ENCODE measurements around the gene MBTPS1.

DNA sequence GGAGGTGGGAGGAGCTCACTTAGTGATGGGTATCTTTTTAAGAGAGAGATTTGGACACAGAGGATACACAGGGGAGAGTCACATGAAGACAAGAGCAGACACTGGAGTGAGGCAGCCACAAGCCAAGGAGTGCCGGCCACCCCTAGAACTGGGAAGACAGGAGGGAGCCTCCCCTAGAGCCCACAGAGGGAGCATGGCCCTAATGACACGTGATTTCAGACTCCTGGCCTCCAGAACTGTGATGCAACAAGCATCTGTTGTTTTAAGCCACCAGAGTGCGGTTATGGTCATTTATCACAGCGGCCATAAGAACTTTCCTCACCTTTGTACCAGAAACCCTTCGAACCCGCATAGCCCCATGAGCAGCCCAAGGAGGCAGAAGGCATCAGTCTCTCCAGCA, 107.5 kb downstream of the MBTPS1 start:
- TF ChIP-seq, protein P1, sequence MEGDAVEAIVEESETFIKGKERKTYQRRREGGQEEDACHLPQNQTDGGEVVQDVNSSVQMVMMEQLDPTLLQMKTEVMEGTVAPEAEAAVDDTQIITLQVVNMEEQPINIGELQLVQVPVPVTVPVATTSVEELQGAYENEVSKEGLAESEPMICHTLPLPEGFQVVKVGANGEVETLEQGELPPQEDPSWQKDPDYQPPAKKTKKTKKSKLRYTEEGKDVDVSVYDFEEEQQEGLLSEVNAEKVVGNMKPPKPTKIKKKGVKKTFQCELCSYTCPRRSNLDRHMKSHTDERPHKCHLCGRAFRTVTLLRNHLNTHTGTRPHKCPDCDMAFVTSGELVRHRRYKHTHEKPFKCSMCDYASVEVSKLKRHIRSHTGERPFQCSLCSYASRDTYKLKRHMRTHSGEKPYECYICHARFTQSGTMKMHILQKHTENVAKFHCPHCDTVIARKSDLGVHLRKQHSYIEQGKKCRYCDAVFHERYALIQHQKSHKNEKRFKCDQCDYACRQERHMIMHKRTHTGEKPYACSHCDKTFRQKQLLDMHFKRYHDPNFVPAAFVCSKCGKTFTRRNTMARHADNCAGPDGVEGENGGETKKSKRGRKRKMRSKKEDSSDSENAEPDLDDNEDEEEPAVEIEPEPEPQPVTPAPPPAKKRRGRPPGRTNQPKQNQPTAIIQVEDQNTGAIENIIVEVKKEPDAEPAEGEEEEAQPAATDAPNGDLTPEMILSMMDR (conservative IDR thresholded peaks at IDR 0.05 in 1 of 2, IDR thresholded peaks at IDR 0.05 in 1 of 2; ENCODE audit: extremely low read depth in 1 of 2, insufficient read depth in 1 of 2, low read depth in 1 of 2, low read length in 2 of 2): no peak
- TF ChIP-seq EZH2 (IDR thresholded peaks at IDR 0.05; ENCODE audit: borderline replicate concordance, low read length): no peak
